ENCODE data around the gene DLX4. TPM values are rescaled to one million over a fixed set of nuclear protein-coding genes. Genes with fewer than 3 reads are reported as not detected.
A peak's percentile ranks its signal among the peaks of the same experiment; 100 is the strongest.

Gene DLX4
- total and polyA plus RNA-seq, 2 donors (not counting 1 experiment from before 2014, with no cell fraction given), result 0.17 to 0.88 TPM

GRCh38 chr17:49971199-49971847 is 2.3 kb downstream of the DLX4 start:
- Mint-ChIP-seq H3K4me3 (peak overlapping the region; percentile 91), H3K27me3 (peaks cover 72% of the 10 kb centered on the region), H3K27ac (no peak overlapping the region), H3K9me3 (ENCODE audit: insufficient read depth) (no peaks in the 10 kb centered on the region), H3K4me1 (peaks cover 29% of the 10 kb centered on the region)
- DNase-seq (no peak), ATAC-seq (ENCODE audit: low read depth) (no peak)
- 14% methylated on average over 32 of the region's 35 CpGs for WGBS (ENCODE audit: insufficient coverage)
- ChIA-PET CTCF (interaction anchor here (0.5 to 3.9 kb wide), 4 partner anchors 25 to 1912 kb away, joined by 3 to 24 read pairs (median 4); partner anchors contain the start of gene DLX3), POLR2A (no interaction called here)
- H3K36me3 ChIP-seq (replicated peaks in 1 of 2; ENCODE audit: control extremely low read depth in 1 of 2, control insufficient read depth in 1 of 2, extremely low read depth in 1 of 2, insufficient read depth in 2 of 2, low read length in 1 of 2), result no peaks in the 10 kb centered on the region
- no peaks in the 10 kb centered on the region for H4K20me1 ChIP-seq (ENCODE audit: control insufficient read depth, insufficient read depth, low read length, poor library complexity, severe bottlenecking)
- TF ChIP-seq CTCF (IDR thresholded peaks at IDR 0.05) (no peak), EZH2 (IDR thresholded peaks at IDR 0.05; ENCODE audit: borderline replicate concordance, insufficient read depth, low read depth, low read length, poor library complexity, severe bottlenecking) (peak; percentile 11)
- H3K9me3 ChIP-seq (ENCODE audit: control extremely low read depth in 1 of 3, control insufficient read depth in 2 of 3, insufficient read depth in 1 of 3, low read length in 2 of 3), result peaks cover 0 to 36% (median 0%) of the 10 kb centered on the region in 3 donors
- H3K4me1 ChIP-seq (ENCODE audit: control insufficient read depth in 2 of 2, insufficient read depth in 2 of 2, low read length in 2 of 2), result peaks cover 41 to 47% of the 10 kb centered on the region in 2 donors
- H3K9ac ChIP-seq (ENCODE audit: low read length), result no peak overlapping the region
- no peak overlapping the region for H2AFZ ChIP-seq (ENCODE audit: insufficient read depth, low read depth, low read length, poor library complexity, severe bottlenecking)
- peak overlapping the region; percentile 51 for H3K4me2 ChIP-seq (replicated peaks; ENCODE audit: low read depth, low read length, poor library complexity, severe bottlenecking)
- no peak overlapping the region for H3K4me3 ChIP-seq (ENCODE audit: control extremely low read depth in 1 of 5, extremely low read depth in 1 of 5, insufficient read depth in 1 of 5, low read depth in 2 of 5, low read length in 4 of 5)
- H3K27me3 ChIP-seq (replicated peaks in 1 of 4; ENCODE audit: control extremely low read depth in 1 of 4, control insufficient read depth in 3 of 4, insufficient read depth in 4 of 4, low read length in 3 of 4), result peaks cover 0 to 93% (median 63%) of the 10 kb centered on the region in 4 experiments
- H3K27ac ChIP-seq (ENCODE audit: low read length in 2 of 2), result no peak overlapping the region
- no peaks in the 10 kb centered on the region for H3K79me2 ChIP-seq (ENCODE audit: control insufficient read depth, insufficient read depth, low read length)
- intact Hi-C loops (cut with micrococcal nuclease), result no loop called here

DNA sequence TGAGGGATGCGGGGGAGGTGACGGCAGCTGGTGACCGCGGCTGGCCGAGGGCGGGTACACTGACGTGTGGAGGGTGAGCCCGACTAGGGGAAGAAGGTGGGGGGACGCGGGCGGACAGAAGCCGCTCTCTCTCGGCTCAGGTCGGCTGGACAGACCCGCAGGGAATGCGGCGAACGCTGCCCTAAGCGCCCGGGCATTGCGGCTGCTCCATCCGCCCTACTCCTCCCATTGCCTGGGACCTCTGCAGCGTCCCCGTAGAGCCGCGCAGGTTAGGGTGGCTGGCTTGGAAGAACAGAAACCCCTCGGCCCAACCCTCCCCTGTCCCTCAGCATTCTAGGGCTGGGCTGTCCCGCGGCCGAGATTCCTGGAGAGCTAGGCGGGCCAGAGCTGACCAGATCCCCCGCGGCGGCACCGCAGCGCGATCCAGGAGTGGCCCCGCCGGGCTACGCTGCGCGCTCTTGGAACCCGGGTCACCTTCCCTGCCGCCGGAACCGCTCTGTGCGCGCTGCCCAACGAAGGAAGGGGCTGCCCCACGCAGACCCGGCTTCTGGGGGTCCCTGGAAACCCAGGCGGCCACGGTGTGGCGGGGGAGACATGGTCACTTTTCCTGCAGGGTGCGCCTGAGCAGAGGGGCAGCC is 3.0 kb downstream of the DLX4 start:
- no peaks in the 10 kb centered on the region for H3K79me2 ChIP-seq (ENCODE audit: control insufficient read depth, insufficient read depth, low read length)
- ATAC-seq (ENCODE audit: low read depth) (no peak), DNase-seq (no peak)
- Mint-ChIP-seq H3K4me1 (peaks cover 29% of the 10 kb centered on the region), H3K9me3 (ENCODE audit: insufficient read depth) (no peaks in the 10 kb centered on the region), H3K27me3 (peaks cover 71% of the 10 kb centered on the region), H3K4me3 (no peak overlapping the region), H3K27ac (no peak overlapping the region)
- H3K4me2 ChIP-seq (replicated peaks; ENCODE audit: low read depth, low read length, poor library complexity, severe bottlenecking), result peak overlapping the region; percentile 51
- H3K9ac ChIP-seq (ENCODE audit: low read length), result no peak overlapping the region
- H3K9me3 ChIP-seq (ENCODE audit: control extremely low read depth in 1 of 3, control insufficient read depth in 2 of 3, insufficient read depth in 1 of 3, low read length in 2 of 3), result peaks cover 0 to 36% (median 0%) of the 10 kb centered on the region in 3 donors
- peaks cover 0 to 90% (median 57%) of the 10 kb centered on the region in 4 experiments for H3K27me3 ChIP-seq (replicated peaks in 1 of 4; ENCODE audit: control extremely low read depth in 1 of 4, control insufficient read depth in 3 of 4, insufficient read depth in 4 of 4, low read length in 3 of 4)
- 6% methylated on average over 55 of the region's 55 CpGs for WGBS (ENCODE audit: insufficient coverage)
- no peaks in the 10 kb centered on the region for H3K36me3 ChIP-seq (replicated peaks in 1 of 2; ENCODE audit: control extremely low read depth in 1 of 2, control insufficient read depth in 1 of 2, extremely low read depth in 1 of 2, insufficient read depth in 2 of 2, low read length in 1 of 2)
- no peaks in the 10 kb centered on the region for H4K20me1 ChIP-seq (ENCODE audit: control insufficient read depth, insufficient read depth, low read length, poor library complexity, severe bottlenecking)
- no peak overlapping the region for H3K4me3 ChIP-seq (ENCODE audit: control extremely low read depth in 1 of 5, extremely low read depth in 1 of 5, insufficient read depth in 1 of 5, low read depth in 2 of 5, low read length in 4 of 5)
- peaks cover 41 to 47% of the 10 kb centered on the region in 2 donors for H3K4me1 ChIP-seq (ENCODE audit: control insufficient read depth in 2 of 2, insufficient read depth in 2 of 2, low read length in 2 of 2)
- ChIA-PET CTCF (interaction anchor here (3.9 kb wide), 1 partner anchor 25 kb away, joined by 24 read pairs; the partner anchor contains the start of gene DLX3), POLR2A (no interaction called here)
- intact Hi-C loops (cut with micrococcal nuclease), result no loop called here
- H2AFZ ChIP-seq (ENCODE audit: insufficient read depth, low read depth, low read length, poor library complexity, severe bottlenecking), result peak overlapping the region; percentile 15
- H3K27ac ChIP-seq (ENCODE audit: low read length in 2 of 2), result no peak overlapping the region
- TF ChIP-seq EZH2 (IDR thresholded peaks at IDR 0.05; ENCODE audit: borderline replicate concordance, insufficient read depth, low read depth, low read length, poor library complexity, severe bottlenecking) (no peak), CTCF (IDR thresholded peaks at IDR 0.05) (no peak)
